Liver (tissue), 9 donors: Measurements from ENCODE around the gene STAT3. TPM values are rescaled to one million over a fixed set of nuclear protein-coding genes. Genes with fewer than 3 reads are reported as not detected.

Experiments
- DNase-seq: peaks from one replicate; pipeline ENCODE4 v3.0.0-alpha.2; 2017; ENCODE audit warnings: low spot score
- H3K27ac ChIP-seq, 2 donors: one replicate each; pipeline ENCODE4 v1.7.0; 2013; ENCODE audit warnings: inconsistent platforms in 2 of 2, low read length in 2 of 2, control low read depth in 1 of 2, low read depth in 1 of 2, mild to moderate bottlenecking in 1 of 2
- H3K27me3 ChIP-seq, 4 donors: one replicate each; pipeline versions ENCODE4 v1.6.1 to v1.7.0; 2013; ENCODE audit warnings: low read length in 3 of 4, inconsistent platforms in 1 of 4, mild to moderate bottlenecking in 1 of 4, moderate library complexity in 1 of 4; ENCODE audit not compliant: control insufficient read depth in 4 of 4, insufficient read depth in 4 of 4
- H3K36me3 ChIP-seq, 4 donors: one replicate each; pipeline versions ENCODE4 v1.6.1 to v1.7.0; 2013; ENCODE audit warnings: low read length in 3 of 4, mild to moderate bottlenecking in 3 of 4, low read depth in 1 of 4, moderate library complexity in 1 of 4; ENCODE audit not compliant: control insufficient read depth in 4 of 4, insufficient read depth in 3 of 4
- H3K4me1 ChIP-seq, 4 donors: one replicate each; pipeline versions ENCODE4 v1.6.1 to v1.7.0; 2013; ENCODE audit warnings: low read length in 3 of 4, mild to moderate bottlenecking in 3 of 4, moderate library complexity in 1 of 4; ENCODE audit not compliant: control insufficient read depth in 4 of 4, insufficient read depth in 4 of 4
- H3K4me3 ChIP-seq, 3 donors: one replicate each; pipeline versions ENCODE4 v1.6.1 to v1.7.0; 2013; ENCODE audit warnings: low read length in 3 of 3, control low read depth in 1 of 3, low read depth in 1 of 3, mild to moderate bottlenecking in 1 of 3
- H3K9ac ChIP-seq, 2 donors: one replicate each; pipeline ENCODE4 v1.7.0; 2013; ENCODE audit warnings: low read length in 2 of 2, mild to moderate bottlenecking in 2 of 2, moderate library complexity in 2 of 2, control low read depth in 1 of 2, low read depth in 1 of 2
- H3K9me3 ChIP-seq, 4 donors: one replicate each; pipeline versions ENCODE4 v1.6.1 to v1.7.0; 2013; ENCODE audit warnings: low read length in 3 of 4; ENCODE audit not compliant: control insufficient read depth in 4 of 4
- ATF3 ChIP-seq: IDR thresholded peaks from 2 replicates; pipeline ENCODE4 v1.6.1; 2016; ENCODE audit warnings: antibody characterized with exemption
- CTCF ChIP-seq: fragments of 150-350 bp; IDR thresholded peaks from 2 replicates; pipeline ENCODE4 v1.5.1; 2017; ENCODE audit warnings: improper control_type of control experiment, low read depth, low read length; ENCODE audit not compliant: missing input control
- FOXA1 ChIP-seq: IDR thresholded peaks from 2 replicates; pipeline ENCODE4 v1.6.1; 2016; ENCODE audit warnings: antibody characterized with exemption
- FOXA2 ChIP-seq: IDR thresholded peaks from 2 replicates; pipeline ENCODE4 v1.6.1; 2016; ENCODE audit warnings: antibody characterized with exemption
- GABPA ChIP-seq, 2 donors: IDR thresholded peaks in 1 of 2; conservative IDR thresholded peaks in 1 of 2; 2 replicates each; pipeline ENCODE4 v1.6.1; 2016; ENCODE audit warnings: antibody characterized with exemption in 2 of 2, mild to moderate bottlenecking in 1 of 2, moderate library complexity in 1 of 2
- HNF4A ChIP-seq, 2 donors: conservative IDR thresholded peaks; 2 replicates each; pipeline ENCODE4 v1.6.1; 2016; ENCODE audit warnings: antibody characterized with exemption in 2 of 2, mild to moderate bottlenecking in 2 of 2
- HNF4G ChIP-seq: IDR thresholded peaks from 2 replicates; pipeline ENCODE4 v1.6.1; 2016; ENCODE audit warnings: antibody characterized with exemption
- JUND ChIP-seq, 2 donors: IDR thresholded peaks; 2 replicates each; pipeline ENCODE4 v1.6.1; 2016; ENCODE audit warnings: antibody characterized with exemption in 2 of 2
- MAX ChIP-seq: IDR thresholded peaks from 2 replicates; pipeline ENCODE4 v1.6.1; 2016; ENCODE audit warnings: antibody characterized with exemption
- NR2F2 ChIP-seq: IDR thresholded peaks from 2 replicates; pipeline ENCODE4 v1.6.1; 2016; ENCODE audit warnings: antibody characterized with exemption
- RAD21 ChIP-seq, 2 donors: IDR thresholded peaks; 2 replicates each; pipeline ENCODE4 v1.6.1; 2016; ENCODE audit warnings: antibody characterized with exemption in 2 of 2, mild to moderate bottlenecking in 2 of 2
- REST ChIP-seq: IDR thresholded peaks from 2 replicates; pipeline ENCODE4 v1.6.1; 2016; ENCODE audit warnings: antibody characterized with exemption, mild to moderate bottlenecking
- RXRA ChIP-seq, 2 donors: IDR thresholded peaks; 2 replicates each; pipeline ENCODE4 v1.6.1; 2017 to 2018; ENCODE audit warnings: antibody characterized with exemption in 2 of 2, mild to moderate bottlenecking in 1 of 2
- SP1 ChIP-seq: IDR thresholded peaks from 2 replicates; pipeline ENCODE4 v1.6.1; 2018; ENCODE audit warnings: antibody characterized with exemption, mild to moderate bottlenecking
- TAF1 ChIP-seq: conservative IDR thresholded peaks from 2 replicates; pipeline ENCODE4 v1.6.1; 2016; ENCODE audit warnings: antibody characterized with exemption, mild to moderate bottlenecking
- YY1 ChIP-seq: IDR thresholded peaks from 2 replicates; pipeline ENCODE4 v1.6.1; 2016; ENCODE audit warnings: antibody characterized with exemption, mild to moderate bottlenecking
- ZBTB33 ChIP-seq: IDR thresholded peaks from 2 replicates; pipeline ENCODE4 v1.6.1; 2016; ENCODE audit warnings: antibody characterized with exemption
- WGBS: extraction: QIAGEN DNeasy Blood & Tissue Kit; methylation state at CpG from one replicate; pipeline ENCODE4 v1.1.7; 2013; 5-methylcytosine and 5-hydroxymethylcytosine counted together
- polyA plus RNA-seq, 2 donors: library from polyadenylated mRNA; stranded (reverse) in 1 of 2; unstranded in 1 of 2; fragments of 200-250 nt in 1 of 2; fragments of >200 nt in 1 of 2; fragmentation: Nextera tagmentation in 1 of 2; extraction: Ambion mirVana in 1 of 2; gene quantifications; one replicate each; pipeline versions ENCODE4 v1.2.1 to v1.2.3, GENCODE V29; 2013 to 2015
- total RNA-seq, 2 donors: library from RNA; depleted of rRNA; stranded (reverse); fragments of >200 nt; gene quantifications; one replicate each; pipeline ENCODE4 v1.2.3, GENCODE V29; 2014
- donor health status: healthy.
- donor health status: healthy.
- donor health status: healthy.
- donor health status: healthy.
- donor health status: healthy.

STAT3 gene
- total and polyA plus RNA-seq, 4 donors, result 68.7 to 301 (median 114) TPM

GRCh38 chr17:42404326-42405055 is 16.2 kb upstream of the STAT3 start:
- Histone ChIP-seq H3K27me3 (no peaks in the 10 kb centered on the region), H3K4me1 (peaks cover 0 to 6% (median 2%) of the 10 kb centered on the region in 4 donors), H3K27ac (no peak overlapping the region), H3K9ac (no peak overlapping the region), H3K4me3 (no peak overlapping the region), H3K36me3 (no peaks in the 10 kb centered on the region), H3K9me3 (no peaks in the 10 kb centered on the region)
- no peak for DNase-seq
- WGBS, result 68% methylated on average over 63 of the region's 63 CpGs
- TF ChIP-seq FOXA2, result no peak
- TF ChIP-seq JUND (IDR thresholded peaks at IDR 0.05), result no peak
- no peak for TF ChIP-seq YY1
- TF ChIP-seq RAD21 (IDR thresholded peaks at IDR 0.05), result no peak
- TF ChIP-seq REST, result no peak
- no peak for TF ChIP-seq ATF3
- no peak for TF ChIP-seq TAF1
- no peak for TF ChIP-seq FOXA1
- TF ChIP-seq NR2F2, result no peak
- TF ChIP-seq HNF4A (conservative IDR thresholded peaks at IDR 0.05), result no peak
- no peak for TF ChIP-seq CTCF
- no peak for TF ChIP-seq SP1
- TF ChIP-seq ZBTB33, result no peak
- no peak for TF ChIP-seq RXRA (IDR thresholded peaks at IDR 0.05)
- TF ChIP-seq GABPA (IDR thresholded peaks at IDR 0.05 in 1 of 2, conservative IDR thresholded peaks at IDR 0.05 in 1 of 2), result no peak
- TF ChIP-seq HNF4G, result no peak
- no peak for TF ChIP-seq MAX
